ENCODE data around the gene CREG2.

DNA sequence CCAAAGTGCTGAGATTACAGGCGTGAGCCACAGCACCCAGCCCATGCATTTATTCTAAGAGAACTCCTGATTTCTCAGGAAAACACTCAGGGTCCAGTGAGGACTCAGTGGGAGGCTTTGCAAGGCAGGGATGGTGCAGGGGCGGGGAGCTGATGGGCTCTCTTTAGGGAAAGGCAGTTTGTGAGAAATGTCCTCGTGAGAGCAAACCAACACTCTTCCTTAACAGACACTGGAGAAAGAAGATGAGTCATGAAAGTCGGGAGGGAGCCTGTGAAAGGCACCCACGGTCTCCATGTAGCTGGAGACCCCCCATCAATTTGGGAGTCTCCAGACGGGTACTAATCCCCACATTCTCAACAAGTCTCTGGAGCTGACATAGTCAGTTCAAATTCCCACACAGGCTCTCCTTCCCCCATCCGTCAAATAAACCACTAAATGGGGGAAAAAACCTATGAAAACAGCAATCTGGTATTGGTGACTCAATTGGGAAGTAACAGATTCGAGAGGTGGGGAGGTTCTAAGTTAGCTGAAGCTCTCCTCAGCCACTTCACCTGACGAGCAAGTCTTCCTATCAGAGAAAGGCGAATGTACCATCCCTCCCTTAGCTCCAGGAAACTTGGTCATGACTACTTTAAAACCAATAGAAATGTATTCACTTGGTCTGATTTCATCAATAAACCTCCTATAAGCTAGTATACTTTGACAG, 11.0 kb upstream of the CREG2 start:
- TF ChIP-seq, protein P1, sequence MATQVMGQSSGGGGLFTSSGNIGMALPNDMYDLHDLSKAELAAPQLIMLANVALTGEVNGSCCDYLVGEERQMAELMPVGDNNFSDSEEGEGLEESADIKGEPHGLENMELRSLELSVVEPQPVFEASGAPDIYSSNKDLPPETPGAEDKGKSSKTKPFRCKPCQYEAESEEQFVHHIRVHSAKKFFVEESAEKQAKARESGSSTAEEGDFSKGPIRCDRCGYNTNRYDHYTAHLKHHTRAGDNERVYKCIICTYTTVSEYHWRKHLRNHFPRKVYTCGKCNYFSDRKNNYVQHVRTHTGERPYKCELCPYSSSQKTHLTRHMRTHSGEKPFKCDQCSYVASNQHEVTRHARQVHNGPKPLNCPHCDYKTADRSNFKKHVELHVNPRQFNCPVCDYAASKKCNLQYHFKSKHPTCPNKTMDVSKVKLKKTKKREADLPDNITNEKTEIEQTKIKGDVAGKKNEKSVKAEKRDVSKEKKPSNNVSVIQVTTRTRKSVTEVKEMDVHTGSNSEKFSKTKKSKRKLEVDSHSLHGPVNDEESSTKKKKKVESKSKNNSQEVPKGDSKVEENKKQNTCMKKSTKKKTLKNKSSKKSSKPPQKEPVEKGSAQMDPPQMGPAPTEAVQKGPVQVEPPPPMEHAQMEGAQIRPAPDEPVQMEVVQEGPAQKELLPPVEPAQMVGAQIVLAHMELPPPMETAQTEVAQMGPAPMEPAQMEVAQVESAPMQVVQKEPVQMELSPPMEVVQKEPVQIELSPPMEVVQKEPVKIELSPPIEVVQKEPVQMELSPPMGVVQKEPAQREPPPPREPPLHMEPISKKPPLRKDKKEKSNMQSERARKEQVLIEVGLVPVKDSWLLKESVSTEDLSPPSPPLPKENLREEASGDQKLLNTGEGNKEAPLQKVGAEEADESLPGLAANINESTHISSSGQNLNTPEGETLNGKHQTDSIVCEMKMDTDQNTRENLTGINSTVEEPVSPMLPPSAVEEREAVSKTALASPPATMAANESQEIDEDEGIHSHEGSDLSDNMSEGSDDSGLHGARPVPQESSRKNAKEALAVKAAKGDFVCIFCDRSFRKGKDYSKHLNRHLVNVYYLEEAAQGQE (IDR thresholded peaks at IDR 0.05; ENCODE audit: insufficient read depth in 1 of 2, low read depth in 2 of 2, low read length in 2 of 2) = no peak
- no peak for TF ChIP-seq POLR2AphosphoS5 (IDR thresholded peaks at IDR 0.05; ENCODE audit: low read depth, low read length)
- TF ChIP-seq FOXP2 (optimal IDR thresholded peaks at IDR 0.05; ENCODE audit: borderline replicate concordance, extremely low read depth, extremely low read length, insufficient read depth) = no peak
- TF ChIP-seq TAF1 (IDR thresholded peaks at IDR 0.05; ENCODE audit: borderline replicate concordance, insufficient read depth, low read length) = no peak
- TF ChIP-seq SIN3A (IDR thresholded peaks at IDR 0.05; ENCODE audit: borderline replicate concordance, insufficient read depth, low read length) = no peak
